Measurements from ENCODE around the gene TESMIN.

The TESMIN gene

DNA sequence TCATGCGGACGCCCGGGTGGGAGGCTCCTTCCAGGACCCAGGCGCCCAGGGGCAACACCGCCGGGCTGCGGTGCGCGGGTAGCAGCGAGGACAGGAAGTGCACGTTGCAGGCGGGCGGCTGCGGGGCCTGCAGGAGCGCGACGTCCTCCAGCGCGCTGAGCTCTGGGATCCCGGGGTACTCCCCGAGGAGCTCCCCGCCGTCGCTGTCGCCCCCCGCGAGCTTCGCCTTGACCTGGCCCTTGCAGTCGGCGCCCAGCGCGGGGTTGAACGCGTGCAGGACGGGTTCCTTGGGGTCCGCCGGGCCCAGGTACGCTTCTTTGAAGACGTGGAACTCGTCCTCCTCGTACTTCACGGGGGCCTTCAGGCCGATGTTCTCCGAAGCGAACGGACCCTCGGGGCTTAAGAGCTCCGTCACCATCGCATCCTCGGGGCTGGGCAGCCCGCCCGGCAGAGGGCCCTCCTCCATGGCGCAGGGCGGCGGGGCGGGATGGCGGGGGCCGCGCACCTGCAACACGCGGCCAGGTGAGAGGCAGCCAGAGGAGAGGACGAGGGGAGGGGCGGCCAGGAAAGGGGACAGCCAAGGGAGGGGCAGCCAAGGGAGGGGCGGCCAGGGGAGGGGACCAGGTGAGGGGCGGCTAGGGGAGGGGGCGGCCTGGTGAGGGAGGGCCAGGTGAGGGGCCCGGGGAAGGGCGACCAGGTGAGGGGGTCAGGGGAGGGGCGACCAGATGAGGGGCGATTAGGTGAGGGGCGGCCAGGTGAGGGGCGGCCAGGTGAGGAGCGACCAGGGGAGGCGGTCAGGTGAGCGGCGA, 921 bp downstream of the TESMIN start:
- TF ChIP-seq Cebpa-rat (IDR thresholded peaks at IDR 0.05): no peak
- Histone ChIP-seq H3K36me3 (peaks cover 25% of the 10 kb centered on the region), H3K4me1 (peaks cover 62% of the 10 kb centered on the region), H4K20me1 (no peaks in the 10 kb centered on the region), H3K4me3 (peak overlapping the region; percentile 52), H3K9ac (0 out of 2 replicates have a peak overlapping the region, but pooled peaks have one; percentile 6), H3K27me3 (peaks cover 3% of the 10 kb centered on the region; the same call in 1 of the 2 replicates), H3K27ac (peak overlapping the region; percentile 15; the same call in 1 of the 2 replicates), H3K4me2 (peak overlapping the region; percentile 82), H3K9me3 (peaks cover 10% of the 10 kb centered on the region; the same call in 1 of the 2 replicates)

DNA sequence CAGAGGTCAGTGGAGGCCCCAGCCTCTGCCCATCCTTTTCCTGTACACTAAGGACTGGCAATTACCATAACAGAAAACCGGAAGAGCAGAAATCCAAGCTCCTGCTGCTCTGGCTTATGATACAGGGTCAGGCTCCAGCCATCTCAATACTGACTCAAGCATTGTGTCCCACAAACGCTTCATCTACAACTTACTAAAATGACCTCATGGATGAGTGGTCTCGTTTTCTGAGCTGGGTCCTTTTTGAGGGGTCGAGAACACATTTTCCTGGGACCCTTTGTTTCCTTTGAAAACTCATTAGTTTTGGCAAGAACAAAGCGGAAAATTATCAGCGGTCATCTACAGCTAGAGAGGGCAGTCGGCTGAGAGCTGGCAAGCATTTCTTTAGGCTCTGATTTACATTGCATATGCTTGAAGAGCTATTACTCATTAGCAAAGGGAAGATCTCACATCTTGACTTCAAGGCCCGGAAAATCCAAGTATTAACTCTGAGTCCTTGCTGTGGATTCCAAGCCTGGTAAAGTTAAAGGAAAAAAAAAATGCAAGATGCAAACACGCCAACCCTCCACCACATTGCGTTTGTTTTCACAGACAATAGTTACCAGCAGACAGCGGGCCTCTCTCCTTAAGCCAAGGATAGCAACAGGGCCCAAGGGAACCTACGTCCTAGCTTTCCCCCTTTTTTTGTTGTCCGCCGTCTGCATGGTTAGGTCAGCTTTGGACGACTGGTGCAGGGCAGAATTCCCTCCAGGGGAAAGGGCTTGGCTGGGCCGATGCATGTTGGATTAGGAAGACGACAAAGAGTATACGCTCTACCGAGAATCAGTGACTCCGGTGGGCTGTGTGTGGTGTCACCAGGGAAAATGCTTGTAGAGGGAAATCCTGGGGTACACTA, 1.8 kb downstream of the TESMIN start:
- Histone ChIP-seq H3K4me1 (peaks cover 56% of the 10 kb centered on the region), H4K20me1 (no peaks in the 10 kb centered on the region), H3K27me3 (peaks cover 3% of the 10 kb centered on the region; the same call in 1 of the 2 replicates), H3K4me2 (peak overlapping the region; percentile 82), H3K4me3 (peak overlapping the region; percentile 52), H3K9me3 (peaks cover 10% of the 10 kb centered on the region; the same call in 1 of the 2 replicates), H3K27ac (peak overlapping the region; percentile 15; the same call in 1 of the 2 replicates), H3K9ac (0 out of 2 replicates have a peak overlapping the region, but pooled peaks have one; percentile 6), H3K36me3 (peaks cover 30% of the 10 kb centered on the region)
- no peak for TF ChIP-seq Cebpa-rat (IDR thresholded peaks at IDR 0.05)

DNA sequence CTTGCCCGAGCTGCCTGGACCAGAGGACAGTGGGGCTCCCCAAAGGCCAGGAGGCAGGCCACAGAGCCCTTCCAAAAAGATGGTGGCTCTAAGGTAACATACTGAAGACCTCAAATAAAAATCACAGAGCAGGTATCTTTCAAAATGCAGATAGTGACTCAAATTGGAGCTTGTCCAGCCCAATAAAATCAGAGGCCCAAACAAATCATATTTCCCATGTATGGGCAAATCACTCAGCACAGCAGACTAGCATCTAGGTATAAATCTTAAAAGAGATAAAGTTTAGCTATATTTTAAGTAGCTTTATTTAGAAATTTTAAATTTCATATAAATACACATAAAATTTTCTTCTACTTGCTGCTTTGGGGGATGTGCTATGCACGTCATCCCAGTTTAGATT, 3.3 kb downstream of the TESMIN start:
- no peak overlapping the region for H3K27ac ChIP-seq
- H3K9me3 ChIP-seq: no peaks in the 10 kb centered on the region
- no peaks in the 10 kb centered on the region for H4K20me1 ChIP-seq
- H3K27me3 ChIP-seq: peaks cover 3% of the 10 kb centered on the region; the same call in 1 of the 2 replicates
- H3K4me3 ChIP-seq: no peak overlapping the region
- H3K9ac ChIP-seq: no peak overlapping the region
- H3K4me1 ChIP-seq: peaks cover 42% of the 10 kb centered on the region
- TF ChIP-seq Cebpa-rat (IDR thresholded peaks at IDR 0.05): no peak
- H3K36me3 ChIP-seq: peaks cover 32% of the 10 kb centered on the region
- no peak overlapping the region for H3K4me2 ChIP-seq

DNA sequence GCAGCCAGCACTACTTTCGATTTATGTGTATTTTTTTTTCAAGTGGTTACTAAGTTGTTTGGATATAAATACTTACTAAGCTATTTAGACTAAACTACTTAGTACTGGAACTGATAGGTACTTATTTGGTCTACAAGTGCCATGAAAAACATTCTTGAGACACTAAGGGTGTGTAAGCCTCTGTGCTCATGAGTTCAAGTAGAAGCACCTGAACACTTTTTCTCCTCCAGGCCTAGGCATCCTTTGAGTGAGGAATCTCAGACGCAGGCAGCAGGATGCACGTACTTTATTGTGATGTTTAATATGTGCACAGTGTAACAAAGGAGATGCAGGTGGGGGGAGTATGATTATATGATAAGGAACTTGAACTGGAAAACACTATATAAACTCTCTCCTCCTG, 7.8 kb downstream of the TESMIN start:
- Histone ChIP-seq H3K4me1 (peaks cover 17% of the 10 kb centered on the region), H3K36me3 (peaks cover 44% of the 10 kb centered on the region), H3K4me3 (no peak overlapping the region), H3K9me3 (no peaks in the 10 kb centered on the region), H4K20me1 (no peaks in the 10 kb centered on the region), H3K9ac (no peak overlapping the region), H3K4me2 (no peak overlapping the region), H3K27me3 (no peaks in the 10 kb centered on the region), H3K27ac (no peak overlapping the region)
- no peak for TF ChIP-seq Cebpa-rat (IDR thresholded peaks at IDR 0.05)

GRCh38 chr11:68741463-68741862, 9.9 kb downstream of the TESMIN start:
- H3K36me3 ChIP-seq: peaks cover 49% of the 10 kb centered on the region
- H3K4me1 ChIP-seq: peaks cover 22% of the 10 kb centered on the region
- no peaks in the 10 kb centered on the region for H3K27me3 ChIP-seq
- TF ChIP-seq Cebpa-rat (IDR thresholded peaks at IDR 0.05): no peak
- no peak overlapping the region for H3K4me2 ChIP-seq
- H3K4me3 ChIP-seq: no peak overlapping the region
- H3K9me3 ChIP-seq: no peaks in the 10 kb centered on the region
- no peak overlapping the region for H3K9ac ChIP-seq
- no peak overlapping the region for H3K27ac ChIP-seq
- H4K20me1 ChIP-seq: no peaks in the 10 kb centered on the region

DNA sequence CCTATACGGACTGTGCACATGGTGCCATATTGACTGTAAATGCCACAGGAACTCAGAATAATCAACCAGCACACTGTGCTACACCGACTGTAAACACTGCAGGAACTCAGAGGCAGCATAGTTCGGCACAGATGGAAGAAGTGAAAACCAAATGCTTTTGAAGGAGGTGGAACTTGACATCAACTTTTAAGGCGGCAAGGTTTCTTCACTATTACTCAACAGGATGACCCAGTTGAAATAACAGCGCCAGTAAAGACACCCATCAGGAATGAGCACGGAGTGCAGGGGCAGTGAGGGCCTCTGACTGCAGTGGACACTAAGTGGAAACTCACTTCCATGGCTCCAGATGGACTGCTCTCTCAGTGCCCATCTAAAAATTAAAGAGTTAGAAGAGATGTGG, 15.7 kb downstream of the TESMIN start:
- Histone ChIP-seq H3K27me3 (no peaks in the 10 kb centered on the region), H3K4me1 (peaks cover 7% of the 10 kb centered on the region; the same call in 1 of the 2 replicates), H3K27ac (no peak overlapping the region), H3K36me3 (peaks cover 11% of the 10 kb centered on the region), H3K9me3 (no peaks in the 10 kb centered on the region), H3K4me2 (no peak overlapping the region), H3K4me3 (no peak overlapping the region), H4K20me1 (no peaks in the 10 kb centered on the region), H3K9ac (no peak overlapping the region)
- no peak for TF ChIP-seq Cebpa-rat (IDR thresholded peaks at IDR 0.05)

DNA sequence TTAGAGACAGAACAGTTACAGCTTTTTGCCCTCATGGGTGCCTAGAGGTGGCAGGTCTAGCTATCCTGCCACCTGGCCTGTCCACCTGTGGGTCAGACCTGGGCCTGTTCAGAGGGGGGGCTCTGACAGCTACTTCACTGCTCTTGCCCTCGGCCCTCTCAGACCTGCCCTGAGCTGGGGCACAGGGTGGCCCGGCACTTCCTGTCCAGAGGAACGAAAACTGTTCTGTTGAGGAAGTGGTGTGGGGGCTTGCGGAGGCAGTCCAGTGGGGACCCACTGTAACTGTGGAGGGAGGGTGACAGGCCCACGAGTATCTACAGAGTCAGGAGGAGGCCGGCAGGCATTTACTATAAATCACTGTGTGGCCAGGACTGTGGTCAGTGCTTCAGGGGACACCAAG, 16.2 kb downstream of the TESMIN start:
- H3K9me3 ChIP-seq: no peaks in the 10 kb centered on the region
- H3K36me3 ChIP-seq: peaks cover 11% of the 10 kb centered on the region
- H3K4me2 ChIP-seq: no peak overlapping the region
- H3K4me1 ChIP-seq: peaks cover 7% of the 10 kb centered on the region; the same call in 1 of the 2 replicates
- H3K27me3 ChIP-seq: no peaks in the 10 kb centered on the region
- no peak overlapping the region for H3K9ac ChIP-seq
- H4K20me1 ChIP-seq: no peaks in the 10 kb centered on the region
- TF ChIP-seq Cebpa-rat (IDR thresholded peaks at IDR 0.05): no peak
- H3K27ac ChIP-seq: no peak overlapping the region
- no peak overlapping the region for H3K4me3 ChIP-seq

DNA sequence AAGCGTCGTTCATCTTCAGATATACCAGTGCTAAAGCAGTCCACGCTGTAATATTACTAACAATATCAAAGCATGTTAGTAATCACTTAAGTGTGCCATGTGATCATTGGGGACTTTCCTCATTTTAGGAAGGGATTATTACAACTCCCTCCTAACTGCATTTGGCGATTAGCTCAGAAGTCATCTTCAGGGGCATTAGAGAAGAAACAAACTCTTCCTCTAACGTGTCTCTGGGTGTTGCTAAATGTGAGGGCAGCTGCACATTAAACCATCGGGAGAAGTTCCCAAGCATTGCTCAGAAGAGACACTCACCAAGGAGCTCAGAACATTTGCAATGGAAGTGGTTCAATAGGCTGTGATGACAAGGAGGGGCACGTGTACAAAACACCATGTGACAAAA, 17.2 kb downstream of the TESMIN start:
- H3K4me2 ChIP-seq: no peak overlapping the region
- H3K36me3 ChIP-seq: peaks cover 11% of the 10 kb centered on the region
- no peaks in the 10 kb centered on the region for H3K9me3 ChIP-seq
- no peaks in the 10 kb centered on the region for H3K27me3 ChIP-seq
- no peak overlapping the region for H3K9ac ChIP-seq
- no peak for TF ChIP-seq Cebpa-rat (IDR thresholded peaks at IDR 0.05)
- peaks cover 7% of the 10 kb centered on the region; the same call in 1 of the 2 replicates for H3K4me1 ChIP-seq
- no peaks in the 10 kb centered on the region for H4K20me1 ChIP-seq
- H3K27ac ChIP-seq: no peak overlapping the region
- H3K4me3 ChIP-seq: no peak overlapping the region

- Histone ChIP-seq H3K36me3 (no peaks in the 10 kb centered on the region), H3K4me3 (no peak overlapping the region), H3K27me3 (no peaks in the 10 kb centered on the region), H4K20me1 (no peaks in the 10 kb centered on the region), H3K27ac (no peak overlapping the region), H3K4me1 (no peaks in the 10 kb centered on the region), H3K9ac (no peak overlapping the region), H3K9me3 (no peaks in the 10 kb centered on the region), H3K4me2 (no peak overlapping the region)
- no peak for TF ChIP-seq Cebpa-rat (IDR thresholded peaks at IDR 0.05)
Observed at GRCh38 chr11:68727783-68728182, 23.5 kb downstream of the TESMIN start.

Measured in BLaER1 (cell line).